Stimulated activated CD4-positive, alpha-beta T cell treated with anti-CD3 and anti-CD28 coated beads, Interleukin-15, amount 100 ng/mL, for 1 hour (primary cell): ENCODE data around the gene UBE2I.
"Not testable (repeated sequence)": the region's sequence is repeated elsewhere in the genome, so short reads cannot be mapped to it uniquely, and the experiment has no call there.

Experiments
- DNase-seq, 2 donors: peaks; one replicate each; pipeline ENCODE4 v3.0.0-alpha.2; 2020; ENCODE audit warnings: low read depth in 1 of 2, low spot score in 1 of 2

The UBE2I gene

DNA sequence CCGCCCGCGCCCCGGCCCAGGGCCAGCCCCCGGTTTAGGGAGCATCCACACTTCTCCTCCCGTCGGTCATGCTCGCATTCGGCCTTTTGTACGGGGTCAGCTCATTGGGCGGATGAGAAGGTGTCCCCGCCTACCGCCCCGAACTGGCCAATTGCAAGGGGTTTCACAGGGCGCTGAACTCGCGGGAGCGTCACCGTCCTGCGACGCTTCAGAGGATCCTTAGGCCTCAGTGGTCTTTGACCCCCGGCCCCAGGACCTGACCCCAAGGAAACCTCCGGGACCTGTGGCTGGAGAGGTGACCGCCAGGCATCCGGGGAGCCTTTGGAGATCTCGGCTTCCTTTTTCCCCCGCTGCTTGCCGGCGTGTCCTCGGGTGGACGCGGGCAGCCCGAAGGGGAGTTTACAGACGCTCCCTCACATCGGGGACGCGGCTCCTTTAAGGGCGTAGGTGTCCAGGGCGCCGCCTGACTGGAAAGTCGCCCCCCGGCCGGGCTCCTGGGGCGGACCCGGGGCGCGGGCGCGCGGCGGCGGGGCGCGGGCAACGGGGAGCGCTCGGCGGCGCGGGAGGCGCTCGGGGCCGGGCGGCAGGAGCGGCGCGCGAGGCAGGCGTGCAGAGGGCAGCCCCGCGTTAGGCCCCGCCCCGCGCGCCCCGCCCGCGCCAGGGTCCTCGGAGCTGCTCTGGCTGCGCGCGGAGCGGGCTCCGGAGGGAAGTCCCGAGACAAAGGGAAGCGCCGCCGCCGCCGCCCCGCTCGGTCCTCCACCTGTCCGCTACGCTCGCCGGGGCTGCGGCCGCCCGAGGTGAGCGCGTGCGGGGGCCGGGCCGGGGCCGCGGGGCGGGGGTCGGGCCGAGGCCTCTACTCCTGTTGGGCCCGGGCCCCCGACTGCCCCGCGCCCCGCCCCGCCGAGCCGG lies at the start of gene UBE2I:
UBE2I (plus strand) TSS at position 660 of the 909 bp plus-strand sequence. CDS start 4,395 bp downstream, outside the sequence.
- peak; percentile 95 to 97 for DNase-seq

DNA sequence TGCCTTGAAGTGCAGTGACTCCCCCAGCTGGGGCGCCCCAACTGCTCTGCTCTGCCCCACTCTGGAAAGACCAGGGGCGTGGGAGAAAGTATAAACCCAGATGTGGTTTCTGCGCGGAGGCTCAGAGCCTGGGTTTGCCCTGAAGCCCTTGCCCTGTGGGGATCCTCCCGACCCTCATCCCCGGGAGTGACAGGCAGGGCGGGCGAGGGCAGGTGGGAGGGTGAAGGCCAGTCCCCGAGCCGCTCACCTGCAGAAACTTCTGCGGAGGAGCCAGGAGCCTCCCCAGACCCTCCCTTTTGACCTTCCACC lies 49.7 kb upstream of the UBE2I start:
- no peak for DNase-seq

DNA sequence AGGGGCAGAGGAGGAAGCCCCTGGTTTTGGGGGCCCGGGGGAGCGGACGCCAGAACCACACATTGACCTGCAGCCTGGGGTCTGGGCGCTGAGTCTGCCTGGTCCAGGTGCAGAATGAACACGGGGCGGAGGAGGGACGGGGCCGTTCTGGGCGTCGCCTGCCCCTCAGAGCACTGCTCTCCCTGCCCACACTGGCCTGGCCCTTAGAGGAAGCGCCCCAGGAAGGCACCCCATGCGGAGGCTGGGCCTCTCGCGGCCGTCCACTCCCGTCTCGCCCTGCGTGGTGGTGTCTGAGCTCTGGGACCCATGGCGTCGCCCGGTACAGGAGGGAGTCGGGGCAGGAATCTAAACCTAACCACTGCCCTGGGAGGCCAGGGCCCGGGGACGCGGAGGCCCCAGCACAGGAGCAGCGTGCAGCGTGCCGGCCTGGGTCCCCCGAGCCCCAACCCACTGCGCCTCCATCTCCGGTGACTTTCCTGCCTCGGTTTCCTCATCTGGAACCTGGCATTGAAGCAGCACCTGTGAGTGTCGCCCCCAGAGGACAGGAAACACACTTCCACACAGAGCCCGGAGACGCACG lies 49.2 kb upstream of the UBE2I start:
- no peak for DNase-seq

DNA sequence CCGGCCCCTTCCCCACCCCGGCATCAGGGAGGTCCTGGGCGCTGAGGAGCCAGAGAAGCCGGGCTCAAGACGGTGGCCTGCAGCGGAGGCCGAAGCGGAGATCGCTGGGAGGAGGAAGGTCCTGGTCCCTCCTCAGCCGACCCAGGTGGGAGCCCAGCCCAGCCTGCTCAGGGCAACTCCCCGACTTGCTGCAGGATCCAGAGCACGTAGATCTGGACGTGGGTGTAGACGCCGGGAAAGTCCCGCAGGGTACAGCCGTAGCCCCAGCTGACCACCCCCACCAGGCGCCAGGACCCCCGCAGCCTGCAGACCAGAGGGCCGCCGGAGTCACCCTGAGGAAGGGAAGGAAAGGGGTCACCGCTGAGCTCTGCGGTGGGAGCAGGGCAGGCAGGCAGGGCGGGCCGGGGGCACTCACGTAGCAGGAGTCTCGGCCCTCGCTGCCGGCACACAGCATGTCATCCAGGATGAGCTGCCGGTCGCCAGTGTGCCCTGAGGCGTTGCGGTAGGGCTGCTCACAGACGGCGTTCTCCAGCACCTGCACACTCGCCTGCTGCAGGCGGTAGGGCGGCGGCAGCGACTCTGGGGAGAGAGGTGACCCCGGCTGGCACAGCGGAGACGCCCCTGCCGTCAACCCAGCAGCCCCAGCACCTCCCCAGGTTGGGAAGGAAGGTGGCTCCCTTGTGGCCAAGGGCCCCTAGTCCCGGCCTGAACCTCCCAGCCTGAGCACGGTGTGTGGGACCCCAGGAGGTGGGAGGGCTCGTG lies 48.1 kb upstream of the UBE2I start:
- DNase-seq, result no peak

DNA sequence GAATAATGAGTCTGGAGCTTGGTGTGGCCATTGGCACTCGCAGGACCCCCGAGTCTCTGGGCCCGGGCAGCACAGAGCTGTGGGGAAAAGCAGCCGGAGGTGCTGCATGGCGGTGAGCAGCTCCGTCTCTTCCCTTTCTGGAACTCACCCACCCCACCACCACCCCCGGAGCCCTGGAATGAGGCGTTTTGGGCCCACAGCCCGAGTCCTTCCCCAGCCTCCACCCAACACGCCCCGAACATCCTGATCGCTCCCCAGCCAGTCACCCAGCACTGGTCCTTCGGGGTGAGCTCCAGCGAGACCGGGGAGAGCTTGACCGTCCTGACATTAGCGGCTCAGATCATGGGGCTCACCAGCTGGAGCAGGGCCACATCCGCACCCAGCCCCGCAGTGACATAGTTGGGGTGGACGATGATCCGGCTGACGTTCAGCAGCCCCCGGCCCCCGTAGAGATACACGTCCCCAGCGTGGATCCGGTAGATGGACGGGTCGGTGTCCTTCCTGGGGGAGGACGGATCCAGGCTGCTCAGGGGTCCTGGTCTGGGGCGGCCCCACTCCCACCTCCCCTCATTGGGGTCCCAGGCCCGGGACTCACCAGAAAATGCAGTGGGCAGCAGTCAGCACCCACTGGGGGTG lies 47.1 kb upstream of the UBE2I start:
- DNase-seq, result no peak

DNA sequence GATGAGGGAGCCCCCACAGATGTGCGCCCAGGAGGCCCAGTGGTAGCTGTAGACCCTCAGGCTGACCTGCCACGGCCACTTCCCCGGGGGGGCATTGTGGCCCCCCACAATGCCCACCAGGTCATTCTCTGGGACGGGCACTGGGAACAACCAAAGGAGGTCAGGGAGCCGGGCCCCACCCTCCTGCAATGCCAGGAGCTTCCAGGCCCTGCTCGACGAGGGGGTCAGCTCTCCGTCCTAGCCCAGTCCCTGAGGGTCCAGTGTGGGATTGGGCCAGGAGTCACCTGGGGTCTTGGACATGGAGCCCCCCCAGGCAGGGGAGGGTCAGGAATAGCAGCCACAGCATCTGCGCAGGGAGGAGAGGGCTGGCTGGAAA lies 46.6 kb upstream of the UBE2I start:
- no peak for DNase-seq

DNA sequence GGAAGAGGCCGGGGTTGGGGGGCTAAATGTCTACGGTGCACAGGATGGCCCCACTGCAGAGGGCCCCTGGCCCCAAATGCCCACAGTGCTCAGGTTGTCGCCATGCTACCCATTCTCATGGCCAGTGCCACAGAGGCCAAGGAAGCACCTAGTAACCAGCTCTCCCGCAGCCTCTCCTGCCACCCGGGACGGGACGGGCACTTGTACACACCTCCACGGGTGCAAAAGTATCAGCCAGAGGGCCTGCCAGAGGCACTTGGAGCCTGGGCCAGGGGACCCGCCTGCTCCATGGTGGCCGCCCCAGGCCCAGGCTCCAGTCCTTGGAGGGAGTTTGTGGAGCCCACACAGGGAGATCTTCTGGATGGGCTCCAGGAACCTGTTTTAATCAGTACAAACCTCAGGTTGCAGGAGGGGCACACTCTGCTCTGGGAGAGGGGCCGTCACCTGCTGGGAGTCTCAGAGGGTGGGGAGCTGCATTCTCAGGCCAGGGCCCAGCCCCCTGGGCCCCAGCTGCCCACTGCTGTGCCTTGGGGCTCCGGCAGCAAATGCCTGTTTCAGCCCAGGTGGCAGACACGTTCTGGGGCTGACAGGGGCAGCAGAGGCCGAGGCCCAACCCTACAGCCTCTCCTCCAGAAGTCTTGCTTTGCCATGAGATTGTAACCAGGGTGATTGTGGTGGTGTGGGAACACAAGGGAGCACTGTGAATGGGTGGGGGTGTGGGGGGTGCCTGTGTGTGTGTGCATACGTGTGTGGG lies 45.7 kb upstream of the UBE2I start:
- DNase-seq, result no peak

DNA sequence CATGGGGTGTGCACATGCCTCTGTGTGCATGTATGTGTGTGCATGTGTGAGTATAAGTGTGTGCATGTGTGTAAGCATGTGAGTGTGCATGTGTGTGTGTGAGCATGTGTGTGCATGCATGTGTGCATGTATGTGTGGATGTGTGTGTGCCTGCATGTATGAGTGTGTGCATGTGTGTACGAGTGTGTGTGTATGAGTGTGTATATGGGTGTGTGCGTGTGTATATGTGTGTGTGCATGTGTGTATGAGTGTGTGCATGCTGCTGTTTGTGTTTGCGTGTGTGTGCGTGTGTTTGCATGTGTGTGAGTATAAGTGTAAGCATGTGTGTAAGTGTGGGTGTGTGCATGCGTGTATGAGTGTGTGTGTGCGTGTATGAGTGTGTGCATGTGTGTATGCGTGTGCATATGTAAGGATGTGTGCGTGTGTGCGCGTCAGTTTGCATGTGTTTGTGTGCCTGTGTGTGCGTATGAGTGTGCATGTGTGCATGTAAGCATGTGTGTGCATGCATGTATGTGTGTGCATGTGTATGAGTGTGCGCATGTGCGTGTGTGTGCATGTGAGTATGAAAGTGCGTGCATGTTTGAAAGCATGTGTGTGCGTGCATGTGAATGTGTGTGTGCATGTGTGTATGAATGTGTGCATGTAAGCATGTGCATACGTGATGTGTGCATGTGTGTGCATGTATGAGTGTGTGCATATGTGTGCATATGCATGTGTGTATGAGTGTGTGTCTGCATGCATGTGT lies 44.9 kb upstream of the UBE2I start:
- DNase-seq, result no peak

DNA sequence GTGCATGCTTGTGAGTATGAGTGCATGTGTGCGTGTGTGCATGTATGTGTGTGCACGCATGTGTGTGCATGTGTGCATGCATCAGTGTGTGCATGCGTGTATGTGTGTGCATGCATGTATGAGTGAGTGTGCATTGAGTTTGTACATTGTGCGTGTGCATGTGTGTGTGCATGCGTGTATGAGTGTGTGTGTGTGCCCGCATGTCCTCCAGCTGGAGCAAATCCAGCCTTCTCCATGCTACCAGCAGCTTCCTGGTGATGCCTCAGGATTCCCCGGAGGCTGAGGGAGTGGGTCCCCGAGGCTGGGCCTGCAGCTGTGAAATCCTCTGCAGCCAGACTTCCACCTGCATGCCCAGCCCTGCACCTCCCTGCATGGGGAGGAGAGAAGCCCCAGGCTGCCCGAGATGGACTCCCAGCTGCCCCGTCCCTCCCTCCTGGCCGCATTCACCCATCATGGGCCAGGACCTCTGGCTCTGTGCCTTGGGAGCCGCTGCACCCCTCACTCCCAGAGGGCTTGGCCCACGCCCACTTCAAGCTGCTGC lies 44.3 kb upstream of the UBE2I start:
- DNase-seq, result no peak

DNA sequence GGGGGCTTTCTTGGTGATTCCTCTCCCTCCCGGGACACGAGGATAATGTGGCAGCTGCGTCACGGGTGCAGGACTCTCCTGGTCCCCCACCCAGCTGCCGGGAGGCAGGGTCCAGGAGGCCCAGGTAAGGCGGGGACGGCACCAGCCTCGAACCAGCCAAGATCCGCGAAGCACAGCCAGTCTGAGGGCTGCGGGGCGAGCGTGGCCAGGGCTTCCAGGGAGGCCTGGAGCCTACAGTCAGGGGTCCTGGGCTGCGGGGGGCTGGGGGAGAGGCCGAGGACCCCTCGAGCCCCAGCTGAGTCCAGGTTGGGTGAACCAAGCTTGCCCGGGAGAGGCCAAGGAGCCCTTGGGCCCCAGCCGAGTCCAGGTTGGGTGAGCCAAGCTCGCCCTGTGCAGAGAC lies 43.6 kb upstream of the UBE2I start:
- DNase-seq, result no peak

DNA sequence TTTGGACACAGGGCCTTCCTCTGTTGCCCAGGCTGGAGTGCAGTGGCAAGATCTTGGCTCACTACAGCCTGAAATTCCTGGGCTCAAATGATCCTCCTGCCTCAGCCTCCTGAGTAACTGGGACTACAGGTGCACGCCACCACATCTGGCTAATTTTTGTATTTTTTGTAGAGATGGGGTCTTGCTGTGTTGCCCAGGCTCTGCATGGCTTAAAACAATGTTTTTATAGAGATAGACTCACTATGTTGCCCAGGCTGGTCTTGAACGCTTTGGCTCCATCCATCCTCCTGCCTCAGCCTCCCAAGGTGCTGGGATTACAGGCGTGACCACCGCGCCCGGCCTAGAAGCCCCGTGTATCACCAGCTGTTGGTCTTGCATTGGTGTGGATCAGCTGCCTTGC lies 40.0 kb upstream of the UBE2I start:
- DNase-seq, result not testable (repeated sequence)

DNA sequence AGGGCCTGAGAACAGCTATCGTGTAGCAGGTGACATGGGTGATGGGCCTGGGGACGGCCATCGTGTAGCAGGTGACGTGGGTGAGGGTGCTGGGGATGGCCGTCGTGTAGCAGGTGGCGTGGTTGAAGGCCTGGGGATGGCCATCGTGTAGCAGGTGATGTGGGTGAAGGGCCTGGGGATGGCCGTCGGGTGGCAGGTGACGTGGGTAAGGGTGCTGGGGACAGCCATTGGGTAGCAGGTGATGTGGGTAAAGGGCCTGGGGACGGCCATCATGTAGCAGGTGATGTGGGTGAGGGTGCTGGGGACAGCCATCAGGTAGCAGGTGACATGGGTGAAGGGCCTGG lies 38.1 kb upstream of the UBE2I start:
- no peak for DNase-seq

DNA sequence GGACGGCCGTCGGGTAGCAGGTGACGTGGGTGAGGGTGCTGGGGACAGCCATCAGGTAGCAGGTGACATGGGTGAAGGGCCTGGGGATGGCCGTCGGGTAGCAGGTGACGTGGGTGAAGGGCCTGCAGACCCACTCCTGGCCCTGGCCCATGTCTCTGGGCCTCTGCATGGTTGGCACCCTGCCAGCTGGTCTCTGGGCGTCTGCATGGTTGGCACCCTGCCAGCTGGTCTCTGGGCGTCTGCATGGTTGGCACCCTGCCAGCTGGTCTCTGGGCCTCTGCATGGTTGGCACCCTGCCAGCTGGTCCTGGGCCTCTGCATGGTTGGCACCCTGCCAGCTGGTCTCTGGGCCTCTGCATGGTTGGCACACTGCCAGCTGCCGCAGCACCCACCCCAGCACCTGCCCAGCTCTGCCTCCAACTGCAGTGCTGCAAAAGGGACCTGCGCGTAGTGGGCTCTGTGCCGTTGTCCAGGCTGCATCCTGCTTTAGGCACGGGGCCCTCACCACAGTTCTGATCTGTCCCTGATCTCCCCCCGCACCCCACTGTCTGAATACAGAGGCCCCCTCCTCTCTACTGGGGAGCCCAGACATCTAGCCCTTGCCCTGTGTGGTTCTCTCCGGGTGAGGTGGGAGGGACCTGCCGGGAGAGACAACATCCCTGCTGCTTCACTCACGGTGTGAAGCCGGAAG lies 37.6 kb upstream of the UBE2I start:
- not testable (repeated sequence) for DNase-seq

DNA sequence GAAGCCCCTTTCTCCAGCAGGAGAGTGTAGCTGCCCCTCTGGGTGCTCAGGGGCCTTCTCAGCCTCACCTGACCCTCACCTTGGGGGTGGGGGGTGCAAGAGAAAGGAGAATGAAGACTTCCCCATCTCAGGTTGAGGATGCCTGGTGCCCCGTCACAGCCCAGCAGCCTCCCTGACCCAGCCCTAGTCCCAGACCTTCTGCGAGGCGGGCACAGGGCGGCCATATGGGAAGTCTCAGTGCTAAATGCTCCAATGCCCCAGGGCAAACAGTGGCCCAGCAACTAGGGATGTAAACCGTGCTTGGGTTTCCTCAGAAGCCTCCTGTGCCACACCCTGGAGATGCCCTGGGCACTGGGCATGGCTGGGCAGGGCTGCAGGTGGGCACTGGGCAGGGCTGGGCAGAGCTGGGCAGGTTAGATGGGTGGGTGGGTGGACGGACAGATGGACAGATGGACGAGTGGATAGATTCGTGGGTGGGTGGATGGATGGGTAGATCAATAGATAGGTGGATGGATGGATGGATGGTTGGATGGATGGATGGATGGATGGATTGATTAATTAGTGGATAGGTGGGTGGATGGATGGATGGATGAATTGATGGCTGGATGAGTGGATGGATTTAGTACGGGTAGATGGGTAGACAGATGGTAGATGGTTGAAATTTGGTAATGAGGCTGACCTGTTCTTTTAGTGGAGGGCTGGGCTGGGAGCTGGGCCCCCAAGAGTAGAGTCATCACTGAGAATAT lies 36.8 kb upstream of the UBE2I start:
- no peak for DNase-seq

DNA sequence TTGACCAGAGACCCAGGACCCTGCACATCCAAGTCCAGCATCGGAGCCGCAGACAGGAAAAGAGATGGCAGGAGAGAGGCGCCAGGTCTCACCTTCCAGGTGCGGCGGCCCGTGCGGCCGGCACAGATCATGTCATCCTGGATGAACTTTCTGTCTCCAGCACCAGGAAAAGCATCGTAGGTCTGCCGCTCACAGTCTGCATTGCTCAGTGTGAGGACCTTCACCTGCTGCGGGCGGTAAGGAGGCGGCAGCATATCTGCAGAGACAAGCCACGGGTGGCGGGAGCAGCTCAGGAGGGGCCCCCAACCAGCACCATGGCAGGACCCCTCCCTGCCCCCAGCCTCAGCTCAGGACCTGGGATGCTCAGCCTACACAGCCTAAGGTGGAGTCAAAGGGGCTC lies 35.6 kb upstream of the UBE2I start:
- DNase-seq, result no peak

DNA sequence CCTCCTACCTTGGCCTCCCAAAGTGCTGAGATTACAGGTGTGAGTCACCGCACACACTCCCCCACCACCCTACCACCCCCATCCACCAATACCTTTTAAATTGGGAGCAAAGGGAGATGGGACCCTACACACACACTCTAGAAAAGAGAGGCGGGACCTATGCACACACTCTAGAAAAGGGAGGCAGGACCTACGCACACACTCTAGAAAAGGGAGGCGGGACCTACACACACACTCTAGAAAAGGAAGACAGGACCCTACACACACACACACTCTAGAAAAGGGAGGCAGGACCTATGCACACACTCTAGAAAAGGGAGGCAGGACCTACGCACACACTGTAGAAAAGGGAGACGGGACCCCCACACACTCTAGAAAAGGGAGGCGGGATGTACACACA lies 34.7 kb upstream of the UBE2I start:
- no peak for DNase-seq

DNA sequence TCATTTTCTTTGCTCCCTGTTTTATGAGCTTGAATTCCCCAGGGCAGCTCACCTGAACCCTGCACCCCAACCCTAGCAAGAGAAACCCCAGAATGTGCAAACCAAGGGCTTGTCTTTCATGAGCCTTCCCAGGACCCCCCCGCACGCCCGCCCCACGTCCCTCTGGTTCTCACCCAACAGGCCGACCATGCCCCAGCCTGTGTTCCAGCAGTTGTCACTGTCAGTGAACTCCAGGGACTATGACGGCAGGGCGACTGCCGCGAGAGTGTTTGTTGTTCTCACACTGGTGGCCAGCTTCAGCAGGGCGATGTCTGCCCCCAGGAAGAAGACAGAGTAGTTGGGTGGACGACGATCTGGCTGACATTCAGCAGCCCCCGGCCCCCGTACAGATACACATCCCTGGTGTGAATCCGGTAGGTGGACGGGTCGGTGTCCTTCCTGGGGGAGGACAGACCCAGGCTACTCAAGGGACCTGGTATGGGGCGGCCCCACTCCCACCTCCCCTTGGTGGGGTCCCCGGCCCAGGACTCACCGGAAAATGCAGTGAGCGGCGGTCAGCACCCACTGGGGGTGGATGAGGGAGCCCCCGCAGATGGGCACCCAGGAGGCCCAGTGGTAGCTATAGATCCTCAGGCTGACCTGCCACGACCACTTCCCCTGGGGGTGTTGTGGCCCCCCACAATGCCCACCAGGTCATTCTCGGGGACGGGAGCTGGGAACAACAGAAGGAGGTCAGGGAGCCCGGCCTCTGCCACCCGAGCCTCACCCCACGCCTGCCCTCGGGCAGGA lies 33.5 kb upstream of the UBE2I start:
- no peak for DNase-seq

DNA sequence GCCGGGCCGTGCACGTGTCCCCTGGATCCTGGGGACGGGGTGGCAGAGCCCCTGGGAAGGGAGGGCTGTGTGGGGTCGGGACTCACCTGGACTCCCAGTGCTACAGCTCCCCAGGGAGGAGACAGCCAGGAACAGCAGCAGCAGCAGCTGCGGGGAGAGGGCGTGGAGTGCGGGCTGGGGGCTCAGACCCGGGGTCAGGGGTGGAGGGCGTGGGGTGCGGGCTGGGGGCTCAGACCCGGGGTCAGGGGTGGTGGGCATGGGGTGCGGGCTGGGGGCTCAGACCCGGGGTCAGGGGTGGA lies 32.9 kb upstream of the UBE2I start:
- DNase-seq, result no peak
